ENCODE measurements around the gene PIGH. TPM values are rescaled to one million over a fixed set of nuclear protein-coding genes. Genes with fewer than 3 reads are reported as not detected.
"Not testable (repeated sequence)": the region's sequence is repeated elsewhere in the genome, so short reads cannot be mapped to it uniquely, and the experiment has no call there.

PIGH gene
- total RNA-seq, 1 donor from 2014 or later, result 26.4 TPM

- CTCF ChIA-PET, result no interaction called here
- Mint-ChIP-seq H3K9me3 (no peaks in the 10 kb centered on the region), H3K27ac (no peak overlapping the region), H3K27me3 (peaks cover 11% of the 10 kb centered on the region), H3K4me3 (no peak overlapping the region), H3K36me3 (ENCODE audit: low read depth) (no peaks in the 10 kb centered on the region), H3K4me1 (no peaks in the 10 kb centered on the region)
- intact Hi-C loops (cut with micrococcal nuclease), result no loop called here
- POLR2A ChIA-PET, result no interaction called here
- TF ChIP-seq CTCF (IDR thresholded peaks at IDR 0.05), result no peak
- DNase-seq (no peak), ATAC-seq (ENCODE audit: low read depth) (no peak)
These were observed 48.9 kb downstream of the PIGH start for GRCh38 chr14:67551123-67551522.

- DNase-seq, result no peak
- ChIA-PET CTCF (no interaction called here), POLR2A (interaction anchor here (0.6 kb wide), 2 partner anchors 36 to 125 kb away, joined by 7 read pairs; partner anchors contain the start of gene VTI1B)
- Mint-ChIP-seq H3K4me1 (no peaks in the 10 kb centered on the region), H3K36me3 (ENCODE audit: low read depth) (no peaks in the 10 kb centered on the region), H3K27ac (no peak overlapping the region), H3K4me3 (no peak overlapping the region), H3K9me3 (peaks cover under 1% of the 10 kb centered on the region), H3K27me3 (peaks cover 15% of the 10 kb centered on the region)
- no peak for TF ChIP-seq CTCF (IDR thresholded peaks at IDR 0.05)
- no peak for ATAC-seq (ENCODE audit: low read depth)
- intact Hi-C loops (cut with micrococcal nuclease), result no loop called here
These were observed 50.3 kb downstream of the PIGH start for GRCh38 chr14:67549734-67550133.

GRCh38 chr14:67547224-67547780 lies 52.8 kb downstream of the PIGH start:
- ChIA-PET CTCF (no interaction called here), POLR2A (no interaction called here)
- DNase-seq (no peak), ATAC-seq (ENCODE audit: low read depth) (no peak)
- TF ChIP-seq CTCF (IDR thresholded peaks at IDR 0.05), result no peak
- Mint-ChIP-seq H3K36me3 (ENCODE audit: low read depth) (no peaks in the 10 kb centered on the region), H3K4me1 (no peaks in the 10 kb centered on the region), H3K27ac (no peak overlapping the region), H3K9me3 (peaks cover 4% of the 10 kb centered on the region), H3K27me3 (peaks cover 35% of the 10 kb centered on the region), H3K4me3 (no peak overlapping the region)
- intact Hi-C loops (cut with micrococcal nuclease), result no loop called here

- Mint-ChIP-seq H3K4me1 (peaks cover 9% of the 10 kb centered on the region), H3K9me3 (peaks cover 4% of the 10 kb centered on the region), H3K36me3 (ENCODE audit: low read depth) (no peaks in the 10 kb centered on the region), H3K27ac (no peak overlapping the region), H3K4me3 (no peak overlapping the region), H3K27me3 (peaks cover 43% of the 10 kb centered on the region)
- ATAC-seq (ENCODE audit: low read depth), result no peak
- no peak for TF ChIP-seq CTCF (IDR thresholded peaks at IDR 0.05)
- no peak for DNase-seq
- intact Hi-C loops (cut with micrococcal nuclease), result no loop called here
- POLR2A ChIA-PET, result no interaction called here
- CTCF ChIA-PET, result no interaction called here
These were observed 55.5 kb downstream of the PIGH start for GRCh38 chr14:67544590-67544989.

GRCh38 chr14:67542620-67543019 lies 57.4 kb downstream of the PIGH start:
- ATAC-seq (ENCODE audit: low read depth); DNase-seq; H3K36me3 Mint-ChIP-seq (ENCODE audit: low read depth); H3K4me1 Mint-ChIP-seq; POLR2A ChIA-PET; H3K9me3 Mint-ChIP-seq; intact Hi-C loops (cut with micrococcal nuclease); H3K4me3 Mint-ChIP-seq; H3K27ac Mint-ChIP-seq: not testable (repeated sequence)
- CTCF ChIA-PET, result interaction anchor here (1.3 to 1.8 kb wide), 2 partner anchors 29 to 115 kb away, joined by 4 to 5 read pairs; no protein-coding TSS in a partner anchor
- peaks cover 40% of the 10 kb centered on the region for H3K27me3 Mint-ChIP-seq

Data from activated B cell treated with CpG ODN at 0.5 μM for 24 hours (primary cell).